NCI-H128 (cell line): ENCODE data around the gene NRXN3.
A peak's percentile ranks its signal among the peaks of the same experiment; 100 is the strongest.

ENCODE experiments used
- DNase-seq: peaks from one replicate; lab custom pipeline; 2025; ENCODE audit not compliant: unreplicated experiment; lab: John Stamatoyannopoulos, UW

Gene NRXN3

DNA sequence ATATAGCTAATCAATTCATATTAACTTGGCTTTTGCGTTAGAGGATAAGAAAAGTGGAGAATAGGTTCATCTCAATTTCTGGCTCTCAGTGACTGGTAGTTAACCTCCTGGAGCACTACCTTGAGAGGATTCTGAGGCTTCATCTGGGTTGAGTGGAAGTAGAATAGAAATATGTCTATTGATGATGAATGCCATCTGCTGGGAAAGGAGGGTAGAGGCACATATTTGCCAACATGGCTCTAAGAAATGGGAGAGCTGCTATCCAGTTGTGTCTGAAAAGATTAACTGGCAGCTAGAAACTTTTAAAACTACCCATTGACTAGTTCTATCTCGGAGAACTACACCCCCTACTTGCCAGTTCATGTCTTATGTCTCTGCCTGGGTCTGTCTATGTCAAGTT, 530.1 kb downstream of the NRXN3 start:
- DNase-seq: no peak

DNA sequence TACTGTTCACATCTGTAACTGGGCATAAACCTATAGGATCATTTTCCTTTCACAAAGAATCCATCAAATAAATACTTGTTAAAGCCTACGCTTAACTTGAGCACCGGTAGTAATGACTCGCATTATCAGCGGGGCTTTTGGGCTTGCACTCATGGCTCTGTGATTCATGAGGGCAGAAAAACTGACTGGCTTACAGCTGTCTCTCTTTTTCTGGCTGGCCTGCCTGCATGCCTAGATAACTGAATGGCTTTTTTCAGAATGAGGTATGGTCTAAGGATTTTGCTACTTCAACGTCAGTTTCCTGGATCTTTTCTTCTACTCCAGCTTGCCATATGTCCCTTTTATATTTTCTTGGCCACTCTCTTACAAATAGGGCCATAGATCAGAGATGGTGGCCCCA, 531.1 kb downstream of the NRXN3 start:
- no peak for DNase-seq

- no peak for DNase-seq
These were observed 534.8 kb downstream of the NRXN3 start for GRCh38 chr14:78704965-78705364.

GRCh38 chr14:78705989-78706388, 535.8 kb downstream of the NRXN3 start:
- DNase-seq: no peak

DNA sequence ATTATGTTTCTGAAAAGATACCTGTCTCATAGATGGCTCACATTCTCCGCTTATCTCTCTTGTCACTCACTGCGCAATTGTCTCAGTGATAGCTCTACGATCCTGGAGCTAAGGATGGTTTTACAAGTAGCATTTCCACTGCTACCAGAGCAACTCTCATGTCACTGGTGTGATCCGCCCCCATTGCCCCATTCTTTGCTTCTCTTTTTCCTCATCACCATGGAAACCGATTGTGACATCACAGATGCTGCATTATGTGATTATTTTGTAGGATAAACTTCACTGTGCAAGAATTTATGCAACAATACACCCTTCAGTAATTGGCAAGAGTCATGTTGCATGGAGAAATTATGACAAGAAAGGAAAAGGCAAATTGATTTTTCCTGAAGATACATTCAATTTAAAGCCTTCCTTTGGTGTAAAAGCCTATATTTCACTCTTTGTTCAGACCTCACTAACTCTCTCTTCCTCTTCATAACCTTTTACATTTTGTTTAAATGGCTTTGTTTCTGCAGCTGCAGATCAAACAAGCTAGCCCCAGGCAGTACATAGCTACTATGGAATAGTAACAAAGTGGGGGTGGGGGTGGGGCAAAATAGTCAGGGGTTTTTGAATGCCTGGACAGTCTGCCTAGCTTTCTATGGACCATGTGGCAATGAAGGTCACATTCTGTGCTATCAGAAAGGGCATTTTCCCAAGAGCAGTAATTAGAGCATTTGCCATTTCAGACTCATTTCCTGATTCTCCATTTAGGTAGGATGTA, 539.8 kb downstream of the NRXN3 start:
- no peak for DNase-seq

DNA sequence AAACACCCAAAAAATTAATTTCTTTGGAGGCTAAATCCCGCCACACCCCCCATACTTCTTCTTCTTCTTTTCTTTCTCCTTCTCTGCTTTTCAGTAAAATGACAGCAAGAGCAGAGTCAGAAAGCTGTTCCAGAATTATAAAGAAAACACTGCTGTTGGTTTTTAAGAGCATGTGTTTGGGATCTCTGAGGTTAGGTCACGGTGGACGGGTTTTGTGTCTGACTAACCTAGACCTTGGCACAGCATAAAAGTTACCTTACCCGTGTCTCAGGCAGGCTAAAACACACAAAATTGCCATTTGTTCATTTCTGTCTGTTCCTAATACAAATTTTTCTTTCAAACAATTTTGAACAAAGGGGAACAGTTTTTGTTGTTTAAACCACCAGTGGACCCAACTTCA, 540.8 kb downstream of the NRXN3 start:
- DNase-seq: no peak

GRCh38 chr14:78713716-78714115, 543.5 kb downstream of the NRXN3 start:
- no peak for DNase-seq

- DNase-seq: no peak
These were observed 544.5 kb downstream of the NRXN3 start for GRCh38 chr14:78714711-78715110.

DNA sequence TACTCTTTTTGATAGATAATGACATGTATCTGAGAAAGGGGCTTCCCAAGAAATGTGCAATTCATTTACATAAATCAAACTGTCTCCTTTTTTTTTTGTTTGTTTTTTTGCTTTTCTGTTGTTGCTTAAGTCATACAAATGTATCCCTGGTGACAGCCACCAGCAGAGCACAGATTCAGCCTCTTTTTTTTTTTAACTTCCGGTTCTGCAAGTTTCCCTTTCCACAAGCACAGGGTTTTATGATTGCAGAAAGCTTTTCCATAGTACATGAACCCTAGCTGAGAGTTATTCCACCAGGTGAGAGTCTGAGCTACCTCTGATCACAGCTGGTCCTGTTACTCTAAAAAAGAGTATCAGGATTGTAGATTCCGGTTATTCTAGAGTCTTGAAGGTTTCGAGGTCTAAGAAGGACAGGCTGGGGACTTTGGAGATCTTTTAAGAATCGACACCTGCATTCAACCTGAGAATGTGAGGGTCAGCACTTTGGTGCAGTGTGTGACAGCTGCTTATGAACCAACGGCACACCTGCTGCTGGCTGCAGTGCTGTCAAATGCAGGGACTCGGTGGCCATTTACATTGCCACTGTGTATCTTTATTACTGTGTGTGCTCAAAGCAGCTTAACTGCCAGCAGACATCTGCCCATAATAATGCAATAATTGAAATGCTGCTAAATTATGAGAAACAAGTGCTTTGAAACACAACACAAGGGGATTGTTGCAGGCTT, 551.7 kb downstream of the NRXN3 start:
- no peak for DNase-seq

DNA sequence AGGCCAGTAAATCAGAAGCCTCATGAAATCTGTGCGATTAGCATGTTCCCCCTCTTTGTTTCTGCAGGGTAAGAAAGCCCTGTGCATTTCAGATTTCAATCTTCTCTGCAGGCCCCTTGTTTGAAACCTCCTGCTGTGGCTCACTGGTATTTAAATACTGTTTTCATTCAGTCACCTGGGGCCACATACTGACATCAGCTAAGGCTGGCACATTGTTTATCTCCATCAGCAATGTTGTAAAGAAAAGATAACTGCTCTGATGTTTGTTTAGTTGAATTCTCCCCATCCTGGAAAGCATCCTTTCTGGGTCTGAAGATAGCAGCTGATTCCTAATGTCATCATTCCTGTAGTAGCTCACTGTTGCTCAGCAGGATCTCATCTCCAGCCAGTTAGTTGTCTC, 554.9 kb downstream of the NRXN3 start:
- no peak for DNase-seq

DNA sequence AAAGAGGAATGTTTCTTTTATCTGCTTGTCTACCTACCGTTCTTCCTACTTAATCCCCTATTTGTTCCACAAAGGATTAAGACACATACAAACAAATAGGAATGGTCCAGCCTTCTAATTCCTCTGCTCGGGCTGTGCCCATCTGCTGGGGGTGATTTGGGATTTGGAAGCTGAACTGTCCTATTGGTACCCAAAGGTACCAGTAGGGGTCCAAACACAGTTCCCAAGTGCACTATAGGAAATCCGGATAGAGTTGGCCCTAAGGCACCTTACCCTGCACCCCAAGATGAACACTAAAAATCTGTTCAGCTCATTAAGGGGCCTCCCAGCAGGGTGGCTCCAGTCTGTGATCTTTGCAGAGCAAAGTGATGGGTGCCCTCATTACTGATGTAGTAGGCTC, 566.9 kb downstream of the NRXN3 start:
- no peak for DNase-seq

GRCh38 chr14:78737601-78738000, 567.4 kb downstream of the NRXN3 start:
- no peak for DNase-seq

- DNase-seq: no peak
These were observed 576.0 kb downstream of the NRXN3 start for GRCh38 chr14:78746086-78746595.

DNA sequence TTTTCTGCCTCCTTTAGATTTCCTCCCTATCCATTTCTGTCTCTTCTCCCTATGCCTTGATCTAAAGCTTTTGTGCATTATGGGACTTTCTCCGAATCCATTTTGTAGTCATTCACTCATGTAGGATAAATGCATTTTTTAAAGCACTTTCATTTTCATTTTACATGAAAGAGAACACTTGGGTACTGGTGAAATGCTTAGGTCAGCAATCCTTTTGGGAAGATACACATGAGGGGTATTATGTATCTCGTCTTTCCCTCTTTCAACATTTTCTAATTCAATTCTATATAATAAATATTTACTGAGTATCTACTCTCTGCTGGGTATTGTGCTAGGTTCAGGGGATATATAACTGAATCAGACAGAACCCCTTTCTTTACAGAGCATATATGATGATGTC, 577.6 kb downstream of the NRXN3 start:
- no peak for DNase-seq

DNA sequence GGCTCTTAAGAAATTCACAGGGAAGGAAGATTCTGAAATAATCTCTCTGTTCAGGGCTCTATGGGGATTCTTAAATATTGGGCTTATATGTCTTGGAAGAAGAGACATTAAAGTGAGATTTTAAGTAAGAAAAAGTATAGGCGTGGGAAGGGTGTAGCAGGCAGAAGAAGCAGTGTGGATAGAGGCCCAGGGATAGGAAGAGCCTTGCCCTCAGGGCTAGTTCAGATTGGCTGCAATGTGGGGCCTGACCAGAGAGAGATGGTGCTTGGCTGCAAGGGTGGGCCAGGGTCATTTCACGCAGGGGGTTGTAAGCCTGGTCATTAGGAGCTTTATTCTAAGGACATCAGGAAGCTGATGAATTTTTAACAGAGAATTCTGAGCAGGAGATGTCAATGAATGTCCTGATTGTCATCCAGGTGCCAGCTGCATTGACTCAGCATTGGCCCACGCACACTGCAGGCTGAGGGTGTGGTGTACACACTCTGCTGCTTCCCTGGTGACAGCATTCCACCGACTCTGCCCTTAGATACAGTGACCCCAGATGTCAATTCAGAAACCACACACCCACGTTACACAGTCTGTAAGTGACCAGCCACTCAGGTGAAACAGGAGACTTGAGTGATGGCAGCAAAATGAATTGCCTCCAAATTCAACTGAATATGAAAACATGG, 582.5 kb downstream of the NRXN3 start:
- no peak for DNase-seq

DNA sequence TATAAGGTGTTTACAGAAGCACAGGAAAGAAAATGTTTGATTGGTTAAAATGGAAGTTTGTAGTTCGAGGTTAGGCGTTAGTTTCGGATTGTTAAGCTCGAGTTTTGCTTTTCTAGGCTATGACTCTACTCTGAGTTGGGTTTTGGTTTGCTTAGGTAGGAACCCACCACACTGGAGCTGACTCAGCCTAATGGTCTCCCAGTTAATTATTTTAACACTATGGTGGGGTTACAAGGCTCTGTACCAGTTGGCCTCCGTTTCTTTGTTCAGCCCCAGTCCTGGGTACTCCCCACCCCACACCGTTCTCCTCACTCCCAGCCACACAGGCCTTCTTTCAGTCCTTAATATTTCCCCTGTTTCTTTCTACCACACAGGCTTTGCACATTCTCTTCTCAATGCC, 583.9 kb downstream of the NRXN3 start:
- DNase-seq: no peak

DNA sequence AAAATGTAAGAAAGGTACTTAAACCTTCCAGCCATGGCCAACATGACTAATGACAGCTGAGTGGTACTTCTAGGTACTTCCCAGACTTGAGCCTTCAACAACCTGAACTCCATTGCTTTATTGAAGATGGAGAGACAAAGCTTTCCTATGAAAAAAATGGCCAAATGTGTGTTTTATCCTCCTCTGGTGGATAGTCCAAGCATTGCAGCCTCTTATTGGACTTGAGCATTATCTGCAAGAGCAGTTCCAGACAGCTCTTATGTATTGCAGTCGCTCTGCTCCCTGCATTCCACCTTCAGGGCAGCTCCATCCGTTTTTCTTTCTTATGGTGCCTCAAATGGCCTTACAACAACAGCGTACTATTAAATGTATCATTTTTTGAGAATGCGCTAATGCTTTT, 588.2 kb downstream of the NRXN3 start:
- DNase-seq: peak; percentile 70

- no peak for DNase-seq
These were observed 592.2 kb downstream of the NRXN3 start for GRCh38 chr14:78762331-78762730.

- no peak for DNase-seq
These were observed 593.6 kb downstream of the NRXN3 start for GRCh38 chr14:78763746-78764145.

GRCh38 chr14:78764240-78764639, 594.1 kb downstream of the NRXN3 start:
- no peak for DNase-seq

DNA sequence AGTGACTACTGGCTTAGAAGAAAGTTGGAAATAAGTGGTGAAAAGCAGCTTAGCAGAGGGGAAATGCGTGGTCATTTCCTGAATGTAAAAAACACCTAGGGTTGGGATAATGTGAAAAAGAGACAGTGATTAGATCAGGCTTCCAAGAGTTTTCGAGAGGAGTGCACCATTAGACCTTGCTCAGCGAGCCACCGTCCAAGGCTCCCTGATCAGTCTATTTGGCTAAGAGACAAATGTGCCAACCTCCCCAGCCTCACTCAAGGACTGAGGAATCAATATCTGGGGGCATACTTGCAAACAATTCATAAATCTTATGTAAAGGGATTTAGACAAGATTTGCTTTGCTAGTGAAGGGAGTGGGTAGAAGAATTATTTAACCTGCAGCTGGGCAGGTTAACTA, 594.5 kb downstream of the NRXN3 start:
- no peak for DNase-seq

DNA sequence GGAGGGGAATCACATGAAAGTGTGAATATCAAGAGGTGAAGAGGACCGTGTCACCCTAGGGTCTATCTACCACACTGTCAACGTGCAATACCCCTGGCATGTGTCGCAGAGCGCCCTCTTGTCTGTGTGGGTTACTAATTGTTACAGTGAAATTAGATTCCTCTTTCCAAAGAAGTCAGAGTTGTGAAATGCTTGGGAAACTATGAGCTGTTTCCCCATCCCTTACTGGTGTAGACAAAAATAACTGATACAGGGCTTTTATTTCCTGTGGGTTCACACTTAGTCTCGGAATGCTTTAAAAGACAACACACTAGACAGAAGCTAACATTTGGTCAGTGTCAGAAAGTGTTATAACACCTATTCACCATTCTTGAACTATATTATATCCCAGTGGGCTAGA, 597.3 kb downstream of the NRXN3 start:
- DNase-seq: no peak
